PC-9 (cell line): ENCODE measurements around the gene CCNG1. TPM values are rescaled to one million over a fixed set of nuclear protein-coding genes. Genes with fewer than 3 reads are reported as not detected.
"Not testable (repeated sequence)": the region's sequence is repeated elsewhere in the genome, so short reads cannot be mapped to it uniquely, and the experiment has no call there.

Experiments used
- BruUV-seq: library from RNA; stranded (reverse); fragments of 400-500 nt; replicated peaks from 2 replicates; lab custom pipeline; 2021; lab: Mats Ljungman, UMichigan
- CTCF ChIA-PET: fragments of 300-600 bp; sonication (Branson Sonifier 250); formaldehyde crosslinking; loops from one replicate; lab custom pipeline; 2022; ENCODE audit warnings: antibody characterized with exemption; lab: Charles Lee
- POLR2A ChIA-PET: fragments of 300-600 bp; sonication (Branson Sonifier 250); formaldehyde crosslinking; loops from one replicate; lab custom pipeline; 2022; ENCODE audit warnings: antibody characterized with exemption; ENCODE audit not compliant: unreplicated experiment; lab: Charles Lee
- DNase-seq, 2 experiments: peaks; one replicate each; pipeline versions ENCODE4 v3.0.0 to v3.0.0-alpha.2; 2015 to 2022; ENCODE audit warnings: mixed read lengths in 1 of 2
- H2AFZ ChIP-seq: fragments of 200-600 bp; sonication (generic); 2 replicates; pipeline ENCODE4 v1.8.1; 2017; ENCODE audit warnings: antibody characterized with exemption
- H3F3A ChIP-seq: fragments of 200-600 bp; sonication (generic); 2 replicates; pipeline ENCODE4 v1.8.1; 2017; ENCODE audit warnings: antibody characterized with exemption, mild to moderate bottlenecking, low read depth; ENCODE audit not compliant: insufficient read depth
- H3K27ac ChIP-seq: fragments of 200-600 bp; sonication (generic); 2 replicates; pipeline ENCODE4 v1.6.1; 2016; ENCODE audit warnings: mixed run types
- H3K27me3 ChIP-seq: fragments of 200-600 bp; sonication (generic); 2 replicates; pipeline ENCODE4 v1.6.1; 2016; ENCODE audit warnings: low read depth, mixed run types; ENCODE audit not compliant: insufficient read depth
- H3K36me3 ChIP-seq: fragments of 200-600 bp; sonication (generic); 2 replicates; pipeline ENCODE4 v1.6.1; 2016; ENCODE audit warnings: low read depth, mixed run types
- H3K4me1 ChIP-seq: fragments of 200-600 bp; sonication (generic); replicated peaks from 2 replicates; pipeline ENCODE4 v1.6.1; 2016; ENCODE audit warnings: mixed run types; ENCODE audit not compliant: insufficient read depth
- H3K4me2 ChIP-seq: fragments of 200-600 bp; sonication (generic); 2 replicates; pipeline ENCODE4 v1.6.1; 2017; ENCODE audit warnings: mixed run types
- H3K4me3 ChIP-seq: fragments of 200-600 bp; sonication (generic); 2 replicates; pipeline ENCODE4 v1.6.1; 2016; ENCODE audit warnings: mixed run types
- H3K79me2 ChIP-seq: fragments of 200-600 bp; sonication (generic); 2 replicates; pipeline ENCODE4 v1.6.1; 2017; ENCODE audit warnings: low read depth, mixed run types
- H3K9me2 ChIP-seq: fragments of 200-600 bp; sonication (generic); 2 replicates; pipeline ENCODE4 v1.8.1; 2017; ENCODE audit warnings: mild to moderate bottlenecking; ENCODE audit not compliant: insufficient read depth
- H3K9me3 ChIP-seq: fragments of 200-600 bp; sonication (generic); 2 replicates; pipeline ENCODE4 v1.8.1; 2016; ENCODE audit warnings: low read depth; ENCODE audit not compliant: insufficient read depth
- H4K20me1 ChIP-seq: fragments of 200-600 bp; sonication (generic); 2 replicates; pipeline ENCODE4 v1.8.1; 2017; ENCODE audit not compliant: insufficient read depth
- EZH2 ChIP-seq: fragments of 200-600 bp; sonication (generic); IDR thresholded peaks from 2 replicates; pipeline ENCODE4 v1.8.0; 2017; ENCODE audit warnings: antibody characterized with exemption, low read depth
- intact Hi-C: fragments of 100-400 bp; cut with micrococcal nuclease; formaldehyde crosslinking; loops from one replicate; pipeline ENCODE4 v1.10.0; 2022; ENCODE audit not compliant: unreplicated experiment
- total RNA-seq: library from RNA; stranded (reverse); gene quantifications from 2 replicates; pipeline ENCODE4 v1.2.3, GENCODE V29; 2021
- TF ChIP-seq, protein P1 (sequence below): fragments of 200-600 bp; sonication (generic); conservative IDR thresholded peaks from 2 replicates; pipeline ENCODE4 v1.6.1; 2017; ENCODE audit warnings: mixed run types, antibody characterized with exemption, mild to moderate bottlenecking, moderate library complexity

CCNG1 gene
- total RNA-seq, 1 experiment from 2014 or later, result 112 TPM

DNA sequence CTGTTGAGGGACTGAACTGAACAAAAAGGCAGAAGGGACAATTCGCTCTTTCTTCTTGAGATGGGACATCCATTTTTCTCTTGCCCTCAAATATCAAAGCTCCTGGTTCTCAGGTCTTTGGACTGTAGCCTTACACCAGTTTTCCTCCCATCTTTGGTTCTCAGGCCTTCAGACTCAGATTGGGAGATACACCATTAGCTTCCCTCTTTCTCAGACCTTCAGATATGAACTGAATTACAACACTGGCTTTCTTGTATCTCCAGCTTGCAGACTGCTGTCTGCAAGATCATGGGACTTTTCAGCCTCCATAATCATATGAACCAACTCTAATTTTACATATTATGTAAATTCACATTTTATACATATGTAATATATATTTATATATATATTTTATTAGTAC, 12.6 kb upstream of the CCNG1 start:
- Histone ChIP-seq H3K9me2 (no peaks in the 10 kb centered on the region), H3K79me2 (no peaks in the 10 kb centered on the region), H3K4me2 (no peak overlapping the region), H3K4me3 (no peak overlapping the region), H3K36me3 (no peaks in the 10 kb centered on the region), H3K9me3 (no peaks in the 10 kb centered on the region), H3K27ac (no peak overlapping the region), H2AFZ (no peak overlapping the region), H3F3A (no peaks in the 10 kb centered on the region), H4K20me1 (no peaks in the 10 kb centered on the region), H3K4me1 (no peaks in the 10 kb centered on the region), H3K27me3 (no peaks in the 10 kb centered on the region)
- POLR2A ChIA-PET, result no interaction called here
- no TSS peak for BruUV-seq
- intact Hi-C loops, result no loop called here
- no peak for DNase-seq
- CTCF ChIA-PET, result no interaction called here
- TF ChIP-seq, protein P1, sequence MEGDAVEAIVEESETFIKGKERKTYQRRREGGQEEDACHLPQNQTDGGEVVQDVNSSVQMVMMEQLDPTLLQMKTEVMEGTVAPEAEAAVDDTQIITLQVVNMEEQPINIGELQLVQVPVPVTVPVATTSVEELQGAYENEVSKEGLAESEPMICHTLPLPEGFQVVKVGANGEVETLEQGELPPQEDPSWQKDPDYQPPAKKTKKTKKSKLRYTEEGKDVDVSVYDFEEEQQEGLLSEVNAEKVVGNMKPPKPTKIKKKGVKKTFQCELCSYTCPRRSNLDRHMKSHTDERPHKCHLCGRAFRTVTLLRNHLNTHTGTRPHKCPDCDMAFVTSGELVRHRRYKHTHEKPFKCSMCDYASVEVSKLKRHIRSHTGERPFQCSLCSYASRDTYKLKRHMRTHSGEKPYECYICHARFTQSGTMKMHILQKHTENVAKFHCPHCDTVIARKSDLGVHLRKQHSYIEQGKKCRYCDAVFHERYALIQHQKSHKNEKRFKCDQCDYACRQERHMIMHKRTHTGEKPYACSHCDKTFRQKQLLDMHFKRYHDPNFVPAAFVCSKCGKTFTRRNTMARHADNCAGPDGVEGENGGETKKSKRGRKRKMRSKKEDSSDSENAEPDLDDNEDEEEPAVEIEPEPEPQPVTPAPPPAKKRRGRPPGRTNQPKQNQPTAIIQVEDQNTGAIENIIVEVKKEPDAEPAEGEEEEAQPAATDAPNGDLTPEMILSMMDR, result no peak
- TF ChIP-seq EZH2, result no peak

DNA sequence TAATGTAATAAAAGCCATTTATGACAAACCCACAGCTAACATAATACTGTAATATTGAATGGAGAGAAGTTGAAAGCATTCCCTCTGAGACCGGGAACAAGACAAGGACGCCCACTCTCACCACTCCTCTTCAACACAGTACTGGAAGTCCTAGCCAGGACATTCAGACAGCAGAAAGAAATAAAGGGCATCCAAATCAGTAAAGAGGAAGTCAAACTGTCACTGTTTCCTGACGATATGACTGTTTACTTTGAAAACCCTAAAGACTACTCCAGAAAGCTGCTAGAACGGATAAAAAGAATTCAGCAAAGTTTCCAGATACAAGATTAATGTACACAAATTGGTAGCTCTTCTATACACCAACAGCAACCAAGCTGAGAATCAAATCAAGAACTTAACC, 11.3 kb upstream of the CCNG1 start:
- POLR2A ChIA-PET, BruUV-seq: not testable (repeated sequence)

DNA sequence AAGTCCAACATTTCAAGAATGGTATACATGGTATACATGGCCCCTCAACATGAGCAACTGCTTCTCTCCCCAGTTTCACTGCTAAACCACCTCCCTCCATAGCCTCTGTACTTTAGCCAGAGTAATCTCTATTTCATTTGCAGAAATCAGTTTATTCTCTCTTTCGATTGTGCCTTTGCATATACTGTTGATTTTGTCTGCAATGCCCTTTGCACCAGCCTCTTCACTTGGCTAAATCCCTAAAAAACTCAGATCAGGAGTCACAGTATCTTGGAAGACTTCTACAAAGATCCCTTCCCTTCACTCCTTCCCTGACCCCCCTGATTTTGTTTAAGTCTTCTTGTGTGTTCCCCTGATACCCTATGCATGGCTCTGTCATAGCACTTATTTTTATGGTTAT, 4.9 kb upstream of the CCNG1 start:
- TF ChIP-seq, protein P1, result no peak
- TF ChIP-seq EZH2, result no peak
- Histone ChIP-seq H3K9me2 (no peaks in the 10 kb centered on the region), H3K27ac (no peak overlapping the region), H3K27me3 (no peaks in the 10 kb centered on the region), H3K4me3 (no peak overlapping the region), H2AFZ (no peak overlapping the region), H3K4me1 (peaks cover 7% of the 10 kb centered on the region; the same call in 1 of the 2 replicates), H3K4me2 (no peak overlapping the region), H4K20me1 (no peaks in the 10 kb centered on the region), H3K9me3 (no peaks in the 10 kb centered on the region), H3K79me2 (no peaks in the 10 kb centered on the region), H3K36me3 (no peaks in the 10 kb centered on the region), H3F3A (no peaks in the 10 kb centered on the region)
- ChIA-PET POLR2A (no interaction called here), CTCF (no interaction called here)
- no TSS peak for BruUV-seq
- DNase-seq, result no peak
- intact Hi-C loops, result no loop called here

More for the DNA sequence above, 11.3 kb upstream of the CCNG1 start:
- H3K36me3 ChIP-seq, H3K27ac ChIP-seq, H3K4me2 ChIP-seq, CTCF ChIA-PET, intact Hi-C loops, H3K27me3 ChIP-seq, H3K4me1 ChIP-seq, H3K4me3 ChIP-seq, DNase-seq, H3F3A ChIP-seq, H3K9me2 ChIP-seq, H2AFZ ChIP-seq, H3K9me3 ChIP-seq, H3K79me2 ChIP-seq, H4K20me1 ChIP-seq: not testable (repeated sequence)

DNA sequence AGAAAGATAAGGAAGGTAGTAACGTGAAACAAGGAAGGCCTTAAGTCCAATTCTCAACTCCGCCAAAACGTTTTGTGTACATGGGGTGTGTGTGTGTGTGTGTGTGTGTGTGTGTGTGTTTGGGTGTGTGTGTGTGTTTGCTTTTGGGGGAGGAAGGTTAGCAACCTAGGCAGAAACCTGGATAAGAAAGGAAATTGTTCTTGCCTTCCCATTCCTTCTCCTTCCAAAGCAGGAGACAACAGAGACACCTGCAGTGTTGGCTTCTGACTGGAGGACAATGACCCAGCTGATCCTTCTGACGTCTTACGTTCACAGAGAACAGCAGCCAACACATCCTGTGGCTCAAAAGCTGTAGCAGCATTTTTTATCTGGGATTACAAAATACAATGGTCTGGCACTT, 4.1 kb upstream of the CCNG1 start:
- H4K20me1 ChIP-seq, result no peaks in the 10 kb centered on the region

More for the DNA sequence above, 4.1 kb upstream of the CCNG1 start:
- DNase-seq, result no peak
- ChIA-PET CTCF (no interaction called here), POLR2A (no interaction called here)
- intact Hi-C loops, result no loop called here
- Histone ChIP-seq H3K4me2 (no peak overlapping the region), H3K36me3 (no peaks in the 10 kb centered on the region), H3K9me3 (no peaks in the 10 kb centered on the region), H3K27ac (no peak overlapping the region), H3K9me2 (no peaks in the 10 kb centered on the region), H3K4me3 (no peak overlapping the region), H3K4me1 (peaks cover 9% of the 10 kb centered on the region; the same call in 1 of the 2 replicates), H3K27me3 (no peaks in the 10 kb centered on the region), H3F3A (no peaks in the 10 kb centered on the region), H2AFZ (no peak overlapping the region), H3K79me2 (peaks cover 7% of the 10 kb centered on the region)
- no peak for TF ChIP-seq EZH2
- TF ChIP-seq, protein P1, result no peak
- no TSS peak for BruUV-seq
